Measurements from ENCODE around the gene PRSS36.
"Not testable (repeated sequence)": the region's sequence is repeated elsewhere in the genome, so short reads cannot be mapped to it uniquely, and the experiment has no call there.

The PRSS36 gene

DNA sequence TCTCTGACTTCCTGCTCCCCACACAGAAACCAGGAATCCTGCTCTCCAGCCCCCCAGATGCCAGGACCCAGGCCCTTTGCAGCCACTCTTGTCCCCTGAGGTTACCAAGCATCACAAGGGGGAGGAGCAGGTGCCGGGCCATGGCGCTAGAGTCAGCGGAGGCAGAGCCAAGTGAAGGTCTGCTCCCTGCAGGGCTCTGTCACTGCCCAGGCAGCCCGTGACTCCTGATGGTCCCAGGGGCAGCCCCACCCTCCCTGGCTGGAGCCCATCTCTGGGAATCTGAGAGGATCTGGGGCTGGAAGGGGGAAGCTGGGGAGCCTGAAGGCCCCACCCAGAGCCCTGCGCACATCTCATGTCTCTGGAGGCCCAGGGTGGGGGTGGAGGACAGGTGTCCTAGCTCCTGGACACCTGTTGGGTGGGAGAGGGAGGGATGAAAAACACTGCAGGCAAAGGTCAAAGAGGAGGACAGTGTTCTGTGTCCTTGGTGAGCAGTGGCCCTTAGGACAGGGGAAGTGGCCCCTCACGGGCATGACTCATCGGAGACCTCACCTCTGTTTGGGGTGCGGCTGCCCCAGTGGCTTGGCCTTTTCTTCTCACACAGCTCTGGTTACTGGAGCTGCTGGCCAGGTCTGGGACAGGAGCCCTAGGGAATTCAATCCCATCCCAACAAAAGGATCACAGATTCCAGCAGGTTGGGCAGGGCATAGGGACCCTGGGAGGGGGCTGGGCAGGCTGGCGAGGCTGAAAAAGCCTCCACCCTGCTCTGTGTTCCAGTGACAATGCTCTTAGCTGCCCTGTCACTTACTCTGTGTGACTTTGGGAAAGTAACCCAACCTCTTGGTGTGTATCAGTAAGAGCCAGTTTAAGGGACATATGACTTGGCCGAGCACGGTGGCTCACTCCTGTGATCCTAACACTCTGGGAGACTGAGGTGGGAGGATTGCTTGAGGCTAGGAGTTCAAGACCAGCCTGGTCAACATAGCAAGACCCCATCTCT, at the start of gene PRSS36:
Gene PRSS36, minus strand, starts transcription at position 173 of the 997 bp plus-strand sequence. Its CDS starts 31 bp downstream, at position 142.
- no peak for DNase-seq

DNA sequence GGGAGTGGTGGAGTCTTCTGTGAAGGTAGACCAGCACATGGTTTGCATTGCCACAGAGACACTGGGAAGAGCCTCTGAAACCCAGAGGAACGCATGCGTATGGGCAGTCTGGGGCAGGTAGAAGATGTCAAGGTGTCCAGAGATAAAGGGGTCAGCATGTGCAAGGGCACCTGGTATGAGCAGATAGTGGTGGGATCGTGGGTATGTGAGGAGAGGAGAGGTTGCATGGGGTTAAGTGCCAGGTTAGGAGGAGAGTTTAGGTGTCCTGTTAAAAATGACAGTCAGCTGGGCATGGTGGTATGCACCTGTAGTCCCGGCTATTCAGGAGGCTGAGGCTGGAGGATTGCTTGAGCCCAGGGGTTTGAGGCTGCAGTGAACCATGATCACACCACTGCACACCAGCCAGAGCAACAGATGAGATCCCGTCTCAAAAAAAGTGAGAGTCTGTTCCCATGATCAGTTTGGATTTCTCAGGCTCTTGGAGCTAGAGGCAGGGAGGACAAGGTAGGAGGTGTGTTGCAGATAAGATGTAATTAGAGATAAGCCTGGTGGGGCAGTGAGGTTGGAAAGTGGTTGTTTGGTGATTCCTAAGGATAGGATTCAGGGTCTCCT, 49.7 kb upstream of the PRSS36 start:
- no peak for DNase-seq

DNA sequence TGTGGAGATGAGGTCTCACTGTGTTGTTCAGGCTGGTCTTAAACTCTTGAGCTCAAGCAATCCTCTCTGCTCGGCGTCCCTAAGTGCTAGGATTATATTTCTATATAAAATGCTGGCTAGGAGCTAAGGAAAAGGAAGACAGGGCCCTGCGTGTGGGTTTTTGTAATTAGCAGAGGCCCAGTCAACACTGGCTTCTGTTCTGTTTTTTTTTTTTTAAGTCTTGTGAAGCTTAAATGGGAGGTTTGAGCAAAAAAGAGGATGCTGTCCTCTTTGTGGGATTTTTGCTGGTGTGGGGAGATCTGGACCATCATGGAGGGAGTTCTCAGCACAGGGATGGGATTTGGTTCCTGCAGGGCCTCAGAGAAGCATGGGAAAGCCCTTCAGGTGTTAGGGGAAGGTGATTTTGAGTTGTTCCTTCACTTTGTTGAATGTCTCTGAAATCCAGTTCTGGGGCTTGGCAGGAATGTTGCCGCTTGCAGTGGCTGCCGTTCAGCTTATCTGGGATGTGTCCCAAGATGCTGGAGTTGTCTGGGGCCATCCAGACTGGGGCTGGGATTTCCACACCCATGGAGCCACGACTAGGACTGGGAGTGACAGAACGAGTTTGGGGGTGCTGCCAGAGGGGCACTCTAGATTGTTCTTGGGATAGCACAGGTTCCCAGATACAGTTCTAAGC, 48.5 kb upstream of the PRSS36 start:
- no peak for DNase-seq

DNA sequence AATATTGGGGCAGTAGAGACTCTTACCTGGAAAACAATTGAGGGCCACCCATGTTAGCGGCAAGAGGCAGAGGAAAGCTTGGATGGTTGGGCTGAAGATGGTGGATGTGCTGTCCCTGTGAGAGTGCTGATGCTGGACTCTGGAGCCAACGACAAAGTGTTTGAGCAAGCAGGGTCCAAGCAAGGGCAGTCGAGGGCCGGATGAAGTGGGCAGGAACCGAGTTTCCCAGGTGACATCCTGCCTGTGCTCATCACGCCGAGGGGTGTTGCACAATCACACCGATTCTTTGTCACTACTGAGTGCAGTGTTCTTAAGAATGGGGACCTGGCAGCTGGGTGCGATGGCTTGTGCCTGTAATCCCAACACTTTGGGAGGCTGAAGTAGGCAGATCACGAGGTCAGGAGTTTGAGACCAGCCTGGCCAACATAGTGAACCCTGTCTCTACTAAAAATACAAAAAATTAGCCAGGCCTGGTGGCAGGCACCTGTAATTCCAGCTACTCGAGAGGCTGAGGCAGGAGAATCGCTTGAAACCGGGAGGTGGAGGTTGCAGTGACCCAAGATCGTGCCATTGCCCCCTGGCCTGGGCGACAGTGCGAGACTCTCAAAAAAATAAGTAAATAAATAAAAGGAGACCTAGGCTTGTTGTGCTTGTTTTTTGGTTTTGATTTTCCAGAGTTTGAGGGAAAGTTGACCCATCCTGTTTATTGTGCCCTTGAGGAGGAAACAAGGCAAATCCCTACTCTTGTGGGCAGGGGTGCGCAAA, 46.6 kb upstream of the PRSS36 start:
- DNase-seq, result no peak

DNA sequence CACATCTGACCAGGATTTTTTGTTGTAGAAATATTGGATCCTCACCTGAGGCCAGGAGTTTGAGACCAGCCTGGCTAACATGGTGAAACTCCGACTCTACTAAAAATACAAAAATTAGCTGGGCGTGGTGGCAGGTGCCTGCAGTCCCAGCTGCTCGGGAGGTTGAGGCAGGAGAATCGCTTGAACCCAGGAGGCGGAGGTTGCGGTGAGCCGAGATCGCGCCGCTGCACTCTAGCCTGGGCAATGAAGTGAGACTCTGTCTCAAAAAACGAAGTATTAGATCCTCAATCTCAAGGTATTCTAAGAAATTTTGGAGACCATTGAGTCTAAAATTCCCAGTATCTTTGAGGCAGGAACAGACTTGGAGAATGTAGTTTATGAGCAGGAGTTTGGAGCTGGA, 46.0 kb upstream of the PRSS36 start:
- DNase-seq, result not testable (repeated sequence)

DNA sequence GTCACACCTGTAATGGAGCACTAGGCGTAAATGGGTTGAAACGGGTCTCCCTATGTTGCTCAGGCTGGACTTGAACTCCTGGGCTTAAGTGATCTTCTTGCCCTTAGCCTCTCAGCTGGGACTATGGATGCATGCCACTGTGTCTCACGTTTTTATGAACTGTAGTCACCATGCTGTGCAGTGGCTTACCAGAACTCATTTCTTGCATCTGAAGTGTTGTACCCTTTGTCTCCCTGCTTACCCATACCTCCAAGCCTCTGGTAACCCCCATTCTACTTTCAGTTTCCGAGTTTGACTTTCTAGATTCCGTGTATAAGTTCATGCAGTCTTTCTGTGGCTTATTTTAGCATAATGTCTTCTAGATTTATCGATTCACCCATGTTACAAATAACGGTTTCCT, 45.0 kb upstream of the PRSS36 start:
- DNase-seq, result no peak

DNA sequence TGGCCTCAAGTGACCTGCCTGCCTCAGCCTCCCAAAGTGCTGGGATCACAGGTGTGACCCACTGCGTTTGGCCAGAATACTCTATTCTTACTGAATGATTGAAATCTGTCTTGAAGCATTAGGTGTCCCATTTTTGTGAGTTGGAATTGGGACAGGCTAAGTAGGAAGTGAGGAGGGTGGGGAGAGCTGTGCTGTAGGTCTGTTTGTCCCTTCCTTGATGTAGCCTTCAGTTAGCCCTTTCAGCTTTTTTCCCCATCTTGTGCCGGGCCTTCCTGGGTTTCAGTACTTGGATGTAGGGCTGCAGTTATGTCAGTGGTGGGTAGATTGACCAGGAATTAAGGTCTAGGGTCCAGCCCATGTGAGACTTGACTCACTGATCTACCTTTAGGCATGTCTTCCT, 44.0 kb upstream of the PRSS36 start:
- no peak for DNase-seq

DNA sequence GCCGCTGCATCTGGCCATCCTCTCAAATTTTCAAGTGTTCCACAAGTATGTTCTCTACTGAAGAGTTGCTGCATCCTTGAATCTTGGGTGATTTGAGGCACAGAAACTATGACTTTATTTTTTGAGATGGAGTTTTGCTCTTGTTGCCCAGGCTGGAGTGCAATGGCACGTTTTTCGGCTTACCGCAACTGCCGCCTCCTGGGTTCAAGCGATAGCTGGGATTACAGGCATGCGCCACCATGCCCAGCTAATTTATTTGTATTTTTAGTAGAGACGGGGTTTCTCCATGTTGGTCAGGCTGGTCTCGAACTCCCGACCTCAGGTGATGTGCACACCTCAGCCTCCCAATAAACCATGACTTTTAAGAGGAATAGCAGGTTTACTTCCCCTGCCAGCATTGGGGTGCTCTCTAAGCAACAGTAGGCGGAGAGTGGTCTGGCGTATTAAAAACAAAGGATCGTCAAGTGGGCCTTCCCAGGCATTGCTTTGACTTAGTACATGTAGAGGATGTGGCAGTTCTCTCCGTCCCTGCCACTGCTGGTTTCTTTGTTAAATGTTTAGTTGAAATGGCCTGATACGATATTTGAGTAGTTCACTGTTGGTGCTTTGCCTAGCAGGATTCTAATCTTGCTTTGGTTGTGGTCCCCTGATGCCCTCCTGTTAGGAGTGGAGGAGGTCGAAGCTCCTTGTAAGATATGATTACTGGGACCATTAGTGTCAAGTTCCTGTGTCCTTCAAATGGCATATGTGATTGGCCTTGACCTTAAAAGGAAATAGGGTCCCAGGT, 43.2 kb upstream of the PRSS36 start:
- DNase-seq, result no peak

DNA sequence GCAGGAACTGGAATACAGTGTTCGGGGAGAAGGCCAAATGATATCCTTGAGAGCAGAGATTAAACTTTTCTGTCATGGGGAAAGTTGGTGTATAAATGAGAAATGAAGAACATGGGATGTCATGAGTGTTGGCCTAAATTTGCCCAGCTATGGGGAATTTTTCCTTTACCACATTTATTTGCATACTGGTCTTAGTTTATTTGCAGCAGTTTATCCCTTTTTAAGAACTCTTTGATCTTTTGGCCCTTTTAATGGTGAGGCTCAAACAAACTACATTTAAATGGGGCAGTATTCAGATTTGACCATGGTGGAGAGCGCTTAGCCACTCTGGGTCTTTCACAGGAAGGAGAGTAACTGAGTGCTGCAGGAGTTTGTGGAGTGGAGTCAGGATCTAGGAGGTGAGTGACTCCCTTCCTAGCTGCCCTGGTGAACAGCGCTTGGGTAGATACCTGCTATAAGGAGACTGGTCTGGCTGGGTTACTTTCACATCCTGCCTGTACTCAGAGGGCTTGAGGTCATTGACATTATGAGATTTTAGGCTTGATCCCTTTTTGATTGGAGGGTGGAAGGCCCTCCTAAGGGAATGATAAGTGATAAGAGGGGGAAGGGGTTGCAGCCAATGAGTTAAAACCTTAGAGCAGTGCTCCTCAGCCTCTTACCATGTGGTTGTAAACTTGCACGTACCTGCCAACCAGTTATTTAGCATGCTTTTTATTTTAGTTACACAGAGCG, 42.0 kb upstream of the PRSS36 start:
- DNase-seq, result no peak

DNA sequence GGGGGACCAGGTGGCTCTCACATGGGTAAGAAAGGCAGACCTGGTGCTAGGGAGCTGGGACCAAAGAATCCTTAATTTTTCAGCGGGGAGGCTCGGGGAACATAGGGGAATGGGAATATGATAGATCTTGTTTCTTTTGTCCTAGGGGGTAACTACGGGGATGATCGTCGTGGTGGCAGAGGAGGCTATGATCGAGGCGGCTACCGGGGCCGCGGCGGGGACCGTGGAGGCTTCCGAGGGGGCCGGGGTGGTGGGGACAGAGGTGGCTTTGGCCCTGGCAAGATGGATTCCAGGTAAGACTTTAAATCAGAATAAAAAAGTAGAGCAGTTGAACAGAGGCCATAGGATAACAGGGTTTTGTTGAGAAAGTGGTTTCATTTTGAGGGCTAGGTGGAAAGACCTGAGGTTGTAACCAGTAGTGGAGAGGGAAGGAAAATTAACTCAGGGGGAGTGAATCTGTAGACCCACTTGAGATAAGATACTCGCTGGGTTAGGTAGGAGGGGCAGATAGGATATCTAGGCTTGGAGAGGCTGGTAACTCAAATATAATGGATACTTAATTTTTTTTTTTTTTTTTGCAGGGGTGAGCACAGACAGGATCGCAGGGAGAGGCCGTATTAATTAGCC, 41.1 kb upstream of the PRSS36 start:
- no peak for DNase-seq

DNA sequence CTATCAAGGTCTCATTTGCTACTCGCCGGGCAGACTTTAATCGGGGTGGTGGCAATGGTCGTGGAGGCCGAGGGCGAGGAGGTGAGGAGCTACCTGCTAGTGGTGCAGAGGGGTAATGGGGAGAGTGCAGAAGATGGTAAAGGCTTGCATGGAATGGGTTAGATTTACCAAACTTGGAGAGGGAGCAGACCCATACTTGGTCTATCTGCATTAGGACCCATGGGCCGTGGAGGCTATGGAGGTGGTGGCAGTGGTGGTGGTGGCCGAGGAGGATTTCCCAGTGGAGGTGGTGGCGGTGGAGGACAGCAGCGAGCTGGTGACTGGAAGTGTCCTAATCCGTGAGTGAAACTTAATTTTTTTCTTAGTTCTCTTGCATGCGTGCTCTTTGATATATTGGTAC, 40.2 kb upstream of the PRSS36 start:
- DNase-seq, result no peak

DNA sequence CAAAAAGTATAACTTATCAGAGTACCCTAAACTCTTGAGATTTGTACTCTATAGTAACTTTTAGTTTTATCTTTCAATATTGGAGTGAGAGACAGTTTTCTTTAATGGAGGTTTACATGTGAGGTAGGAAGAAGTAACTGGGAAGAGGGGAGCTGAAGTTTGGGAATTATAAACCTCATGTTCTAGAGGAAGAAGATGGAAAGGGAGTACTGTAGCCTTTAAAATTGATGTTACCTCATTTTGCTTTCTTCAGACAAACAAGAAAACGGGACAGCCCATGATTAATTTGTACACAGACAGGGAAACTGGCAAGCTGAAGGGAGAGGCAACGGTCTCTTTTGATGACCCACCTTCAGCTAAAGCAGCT, 39.5 kb upstream of the PRSS36 start:
- no peak for DNase-seq

DNA sequence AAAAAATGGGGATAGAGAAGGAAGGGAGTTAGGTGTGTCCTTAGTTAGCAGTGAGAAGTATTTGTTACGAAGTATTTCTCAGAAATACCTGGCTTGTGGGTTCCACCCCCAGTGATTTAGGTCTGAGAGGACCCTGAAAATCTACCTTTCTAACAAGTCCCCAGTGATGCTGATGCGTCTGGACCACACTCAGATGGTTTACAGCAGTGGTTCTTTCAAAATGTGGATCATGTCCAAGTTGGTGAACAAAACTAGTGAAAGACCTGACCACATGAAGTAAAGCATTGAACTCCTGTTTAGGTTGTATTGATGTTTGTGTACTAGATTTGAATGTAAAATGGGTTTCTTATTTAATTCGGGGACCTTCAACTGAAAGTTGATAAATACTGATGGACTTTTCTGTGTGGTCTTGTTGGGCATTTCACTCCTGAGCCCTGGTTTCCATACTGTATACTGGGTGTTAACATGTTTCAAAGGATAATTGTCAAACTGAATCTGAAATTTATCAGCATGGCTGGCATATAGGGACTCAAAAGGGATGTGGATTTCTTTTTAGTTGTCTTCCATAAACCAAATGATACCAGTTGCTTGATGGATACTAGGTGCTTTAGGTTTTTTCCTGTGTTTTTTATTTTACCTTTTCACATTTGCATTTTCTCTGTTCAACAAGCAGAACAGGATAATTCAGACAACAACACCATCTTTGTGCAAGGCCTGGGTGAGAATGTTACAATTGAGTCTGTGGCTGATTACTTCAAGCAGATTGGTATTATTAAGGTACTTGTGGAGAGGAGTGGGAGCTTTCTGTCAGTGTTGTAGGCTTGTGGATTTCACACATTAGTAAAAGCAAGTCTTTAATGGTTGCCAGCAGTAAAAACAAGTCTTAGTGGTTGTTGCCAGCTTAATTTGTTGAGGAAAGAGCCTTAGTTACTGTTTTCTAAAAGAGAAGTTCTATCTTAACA, 38.9 kb upstream of the PRSS36 start:
- DNase-seq, result no peak

DNA sequence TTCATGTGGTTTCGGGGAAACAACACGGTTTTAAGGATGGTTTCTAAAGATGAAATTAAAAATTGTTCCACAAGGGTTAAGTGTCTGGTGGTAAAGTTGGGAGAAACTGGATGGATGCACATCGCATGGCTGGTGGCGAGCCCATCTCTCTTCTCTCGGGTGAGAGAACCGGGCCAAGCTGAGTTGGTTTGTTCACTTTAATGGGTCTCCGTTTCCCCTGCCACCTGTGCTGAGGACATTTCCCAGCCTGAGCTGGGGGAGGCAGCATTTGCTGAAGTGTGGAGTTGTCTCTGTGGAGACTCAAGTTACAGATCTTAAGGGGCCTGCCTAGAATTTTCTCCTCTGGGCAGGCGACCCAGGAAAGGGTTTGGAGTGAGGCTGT, 37.9 kb upstream of the PRSS36 start:
- DNase-seq, result no peak

DNA sequence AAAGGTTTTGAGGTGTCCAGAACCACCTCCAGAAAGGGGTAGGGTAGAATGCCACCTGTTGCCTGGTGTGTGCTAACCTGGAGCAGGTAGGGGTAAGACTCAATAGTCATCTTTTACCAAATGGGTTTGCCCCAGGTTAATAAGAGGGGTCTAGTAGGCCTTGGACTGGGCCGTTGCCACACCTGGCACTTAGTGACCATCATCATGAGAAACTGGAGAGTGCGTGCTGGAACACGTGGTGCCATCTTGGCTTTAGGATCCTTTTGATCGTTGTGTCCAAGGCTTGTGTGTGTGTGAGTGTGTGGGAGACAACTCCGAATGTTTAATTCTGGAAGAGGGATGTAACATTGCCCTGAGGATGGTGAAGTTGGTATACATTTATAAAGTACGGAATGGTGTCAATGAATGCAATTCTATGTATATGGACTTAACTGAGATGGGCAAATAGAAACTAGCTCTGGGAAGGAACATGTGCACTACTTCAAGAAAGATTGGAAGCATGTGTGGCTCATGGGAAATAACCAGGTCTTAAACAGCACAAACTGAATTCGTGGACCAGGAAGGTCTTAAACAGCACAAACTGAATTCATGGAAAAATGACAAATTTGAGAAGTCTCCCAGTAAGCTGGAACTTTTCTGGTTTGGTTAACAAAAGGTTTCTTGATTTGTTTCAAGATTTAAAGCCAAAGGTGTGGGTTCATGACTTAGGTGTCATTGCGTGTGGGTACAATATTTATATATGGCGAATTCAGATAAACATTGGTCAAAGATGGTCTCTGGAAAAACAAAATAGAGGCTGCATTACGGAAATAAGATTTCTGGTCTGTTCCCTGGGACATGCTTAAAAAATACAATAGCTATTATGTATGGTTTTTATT, 37.3 kb upstream of the PRSS36 start:
- DNase-seq, result no peak

DNA sequence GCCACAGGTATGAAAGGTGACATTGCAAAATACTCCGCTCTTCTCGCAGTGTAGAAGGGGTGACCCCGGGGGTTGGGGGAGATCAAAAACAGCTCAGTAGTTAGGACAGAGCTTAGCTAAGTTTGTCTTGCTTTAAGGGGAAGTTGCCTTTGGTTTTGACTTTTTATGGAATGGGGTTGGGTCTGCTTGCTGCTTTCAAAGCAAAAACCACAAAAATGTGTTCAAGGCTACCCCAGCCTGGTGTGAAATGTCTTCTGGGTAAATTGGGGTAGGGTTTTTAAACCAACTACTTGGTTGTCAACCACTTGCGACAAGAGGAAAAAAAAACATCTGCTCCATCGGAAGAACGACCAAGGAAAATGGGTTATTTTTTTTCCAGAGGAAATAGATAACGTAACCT, 36.3 kb upstream of the PRSS36 start:
- no peak for DNase-seq

DNA sequence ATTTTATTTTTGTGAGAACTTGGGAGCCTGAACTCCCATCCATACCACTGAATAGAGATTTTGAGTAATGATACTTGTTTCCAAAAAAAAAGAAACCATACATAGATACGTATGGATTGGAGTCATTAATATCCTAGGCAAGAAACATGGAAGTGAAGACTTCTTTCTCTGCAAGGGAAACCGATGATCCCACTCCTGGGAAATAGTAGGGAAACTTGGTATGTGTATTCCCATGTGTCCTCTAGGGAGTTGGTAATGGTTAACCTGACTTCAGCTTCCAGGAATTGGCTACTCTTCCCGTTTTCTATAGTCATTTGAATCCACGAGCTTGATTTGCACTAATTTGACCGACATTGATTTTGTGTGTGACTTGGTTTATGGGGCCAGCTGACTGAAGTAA, 35.5 kb upstream of the PRSS36 start:
- DNase-seq, result no peak

DNA sequence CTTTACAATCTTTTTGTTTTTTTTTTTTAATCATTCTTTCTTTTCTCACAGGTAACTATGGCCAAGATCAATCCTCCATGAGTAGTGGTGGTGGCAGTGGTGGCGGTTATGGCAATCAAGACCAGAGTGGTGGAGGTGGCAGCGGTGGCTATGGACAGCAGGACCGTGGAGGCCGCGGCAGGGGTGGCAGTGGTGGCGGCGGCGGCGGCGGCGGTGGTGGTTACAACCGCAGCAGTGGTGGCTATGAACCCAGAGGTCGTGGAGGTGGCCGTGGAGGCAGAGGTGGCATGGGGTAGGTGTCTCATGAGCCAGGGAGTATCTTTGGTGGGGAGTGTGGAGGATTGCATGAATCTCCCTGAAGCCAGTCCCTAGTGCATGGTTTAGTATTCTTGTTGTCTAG, 35.0 kb upstream of the PRSS36 start:
- DNase-seq, result no peak

Measured in suppressor macrophage treated with lipopolysaccharide for 4 hours (primary cell).